CD14-positive monocyte (primary cell): ENCODE measurements around the gene TRPV2. TPM values are rescaled to one million over a fixed set of nuclear protein-coding genes. Genes with fewer than 3 reads are reported as not detected.

Experiments
- DNase-seq, 3 donors: peaks; one replicate each; pipeline ENCODE4 v3.0.0-alpha.2; 2011 to 2022
- H2AFZ ChIP-seq: 2 replicates; pipeline ENCODE4 v1.6.0; 2012; ENCODE audit warnings: mild to moderate bottlenecking, low read depth, low read length, inconsistent platforms; ENCODE audit not compliant: insufficient read depth, poor library complexity, severe bottlenecking
- H3K27ac ChIP-seq, 2 donors: 1 replicate in 1 of 2; 2 replicates in 1 of 2; pipeline ENCODE4 v1.5.1; 2012 to 2013; ENCODE audit warnings: low read length in 2 of 2, control low read depth in 1 of 2, inconsistent platforms in 1 of 2, low read depth in 1 of 2, mild to moderate bottlenecking in 1 of 2
- H3K27me3 ChIP-seq, 2 donors: one replicate each; pipeline versions ENCODE4 v1.6.0 to v1.6.1; 2011 to 2013; ENCODE audit warnings: low read length in 2 of 2; ENCODE audit not compliant: control insufficient read depth in 2 of 2, insufficient read depth in 2 of 2
- H3K36me3 ChIP-seq, 2 donors: replicated peaks in 1 of 2; 1 replicate in 1 of 2; 2 replicates in 1 of 2; pipeline versions ENCODE4 v1.5.1 to v1.6.1; 2012 to 2013; ENCODE audit warnings: low read length in 2 of 2, control low read depth in 1 of 2, inconsistent platforms in 1 of 2, mild to moderate bottlenecking in 1 of 2; ENCODE audit not compliant: insufficient read depth in 2 of 2, control insufficient read depth in 1 of 2
- H3K4me1 ChIP-seq, 2 donors: 1 replicate in 1 of 2; 2 replicates in 1 of 2; pipeline versions ENCODE4 v1.5.1 to v1.6.1; 2012 to 2013; ENCODE audit warnings: low read length in 2 of 2, control low read depth in 1 of 2, inconsistent platforms in 1 of 2, mild to moderate bottlenecking in 1 of 2, moderate library complexity in 1 of 2; ENCODE audit not compliant: insufficient read depth in 2 of 2, control insufficient read depth in 1 of 2
- H3K4me2 ChIP-seq: replicated peaks from 2 replicates; pipeline ENCODE3; 2012; ENCODE audit warnings: low read length, moderate library complexity, mild to moderate bottlenecking; ENCODE audit not compliant: poor library complexity, severe bottlenecking; ENCODE audit errors: extremely low read depth
- H3K4me3 ChIP-seq, 3 experiments: fragments of 200-600 bp in 1 of 3; sonication (generic) in 1 of 3; replicated peaks in 1 of 3; 1 replicate in 2 of 3; 2 replicates in 1 of 3; pipeline ENCODE4 v1.5.1; 2011 to 2013; ENCODE audit warnings: low read length in 3 of 3, mild to moderate bottlenecking in 3 of 3, control low read depth in 2 of 3, low read depth in 2 of 3, inconsistent platforms in 1 of 3, moderate library complexity in 1 of 3
- H3K79me2 ChIP-seq: 2 replicates; pipeline ENCODE4 v1.6.0; 2012; ENCODE audit warnings: mild to moderate bottlenecking, control low read depth, inconsistent platforms, low read length, moderate library complexity; ENCODE audit not compliant: insufficient read depth
- H3K9ac ChIP-seq: 2 replicates; pipeline ENCODE4 v1.6.0; 2017; ENCODE audit warnings: low read length, mild to moderate bottlenecking; ENCODE audit not compliant: insufficient read depth, poor library complexity, severe bottlenecking
- H3K9me3 ChIP-seq, 2 donors: replicated peaks in 1 of 2; 1 replicate in 1 of 2; 2 replicates in 1 of 2; pipeline versions ENCODE4 v1.5.1 to v1.6.1; 2012 to 2013; ENCODE audit warnings: low read length in 2 of 2, control low read depth in 1 of 2; ENCODE audit not compliant: control insufficient read depth in 1 of 2, insufficient read depth in 1 of 2
- H4K20me1 ChIP-seq: 2 replicates; pipeline ENCODE4 v1.6.0; 2012; ENCODE audit warnings: mild to moderate bottlenecking, low read length, control low read depth, moderate library complexity; ENCODE audit not compliant: insufficient read depth
- H3K27ac Mint-ChIP-seq, 7 donors: one replicate each; pipeline ENCODE4 v1.8.0; 2020; ENCODE audit warnings: mild to moderate bottlenecking in 7 of 7, mixed read lengths in 7 of 7, moderate library complexity in 6 of 7, inconsistent platforms in 2 of 7
- H3K27me3 Mint-ChIP-seq, 3 donors: one replicate each; pipeline ENCODE4 v1.8.0; 2021 to 2022; ENCODE audit warnings: low read depth in 3 of 3, mild to moderate bottlenecking in 3 of 3, mixed read lengths in 3 of 3, moderate library complexity in 3 of 3, inconsistent platforms in 1 of 3
- H3K36me3 Mint-ChIP-seq, 2 donors: one replicate each; pipeline ENCODE4 v1.8.0; 2020; ENCODE audit warnings: mixed read lengths in 2 of 2, inconsistent platforms in 1 of 2, mild to moderate bottlenecking in 1 of 2
- H3K4me1 Mint-ChIP-seq: one replicate; pipeline ENCODE4 v1.8.0; 2020; ENCODE audit warnings: mild to moderate bottlenecking, mixed read lengths
- H3K4me3 Mint-ChIP-seq, 2 donors: one replicate each; pipeline ENCODE4 v1.8.0; 2020; ENCODE audit warnings: mild to moderate bottlenecking in 2 of 2, mixed read lengths in 2 of 2, moderate library complexity in 1 of 2
- H3K9me3 Mint-ChIP-seq, 7 donors: one replicate each; pipeline ENCODE4 v1.8.0; 2020 to 2022; ENCODE audit warnings: mixed read lengths in 7 of 7, mild to moderate bottlenecking in 6 of 7, moderate library complexity in 6 of 7, inconsistent platforms in 2 of 7
- CTCF ChIP-seq: fragments of 200-600 bp; IDR thresholded peaks from one replicate; pipeline ENCODE4 v1.8.0; 2022; ENCODE audit warnings: antibody characterized with exemption, mild to moderate bottlenecking
- WGBS: methylation state at CpG from one replicate; pipeline ENCODE4 v1.1.5; 2013; ENCODE audit warnings: missing lambda C conversion rate; ENCODE audit not compliant: insufficient coverage; 5-methylcytosine and 5-hydroxymethylcytosine counted together
- intact Hi-C, 2 donors: fragments of 100-400 bp; cut with micrococcal nuclease; formaldehyde crosslinking; loops; one replicate each; pipeline versions ENCODE4 v1.15.0 to v1.15.1; 2023
- polyA plus RNA-seq, 3 donors: library from polyadenylated mRNA; depleted of rRNA in 1 of 3; unstranded in 2 of 3; stranded (reverse) in 1 of 3; fragments of 300-500 nt in 2 of 3; fragments of >200 nt in 1 of 3; fragmentation: Illumina TruSeq in 2 of 3; gene quantifications; 1 replicate in 2 of 3; 2 replicates in 1 of 3; pipeline ENCODE4 v1.2.3, GENCODE V29; 2012 to 2021

Gene TRPV2
- polyA plus RNA-seq, 3 donors, result 51.4 to 66.3 (median 58.2) TPM

- TF ChIP-seq CTCF, result no peak
- H3K4me3 ChIP-seq, result peak within 1 kb of the TSS; percentile 72 to 85 (median 74)
- under 1% methylated on average over 61 of the region's 67 CpGs for WGBS
- intact Hi-C loops, result loop anchor here (2.0 to 10.0 kb wide), 5 partner anchors 34 to 166 kb away; partner anchors contain the start of genes NCOR1 (in 1 of the 2), PIGL (in 1 of the 2) and TRPV2 (in 1 of the 2)
- H3K9ac ChIP-seq, result peak within 1 kb of the TSS; percentile 71
- peaks cover 31% of the 10 kb centered on the region for H4K20me1 ChIP-seq
- H3K4me1 Mint-ChIP-seq, result peaks cover 25% of the 10 kb centered on the region
- H3K4me1 ChIP-seq, result peaks cover 19 to 26% of the 10 kb centered on the region in 2 donors
- no peaks in the 10 kb centered on the region for H3K9me3 Mint-ChIP-seq
- peaks cover 27% of the 10 kb centered on the region for H3K79me2 ChIP-seq
- H3K27ac ChIP-seq, result peak within 1 kb of the TSS; percentile 80 to 92
- H2AFZ ChIP-seq, result peak within 1 kb of the TSS; percentile 93
- no peaks in the 10 kb centered on the region for H3K27me3 ChIP-seq
- DNase-seq, result peak; percentile 93 to 99 (median 95)
- H3K36me3 ChIP-seq, result peaks cover 17 to 20% of the 10 kb centered on the region in 2 donors
- peak within 1 kb of the TSS; percentile 92 to 96 for H3K4me3 Mint-ChIP-seq
- peaks cover 22% of the 10 kb centered on the region in 2 donors for H3K36me3 Mint-ChIP-seq
- H3K27ac Mint-ChIP-seq, result peak within 1 kb of the TSS; percentile 97 to 100 (median 99)
- peak within 1 kb of the TSS; percentile 86 for H3K4me2 ChIP-seq
- H3K27me3 Mint-ChIP-seq, result peaks cover 0 to 4% (median 3%) of the 10 kb centered on the region in 3 donors
- no peaks in the 10 kb centered on the region for H3K9me3 ChIP-seq
Observed at GRCh38 chr17:16380640-16381495, 34.5 kb upstream of the TRPV2 start, which contains the start of gene UBB. Gene UBB, plus strand, starts transcription at chr17:16381091. Its CDS starts 817 bp downstream, at chr17:16381908.

- H3K4me1 Mint-ChIP-seq, result peaks cover 28% of the 10 kb centered on the region
- Histone ChIP-seq H3K9me3 (no peaks in the 10 kb centered on the region), H4K20me1 (peaks cover 31% of the 10 kb centered on the region), H3K4me3 (peak overlapping the region; percentile 72 to 85 (median 74)), H3K4me1 (peaks cover 21 to 30% of the 10 kb centered on the region in 2 donors), H3K4me2 (peak overlapping the region; percentile 86), H3K27me3 (peaks cover 0 to 2% of the 10 kb centered on the region in 2 donors), H3K9ac (peak overlapping the region; percentile 71), H3K36me3 (peaks cover 17 to 20% of the 10 kb centered on the region in 2 donors), H3K79me2 (peaks cover 27% of the 10 kb centered on the region), H3K27ac (peak overlapping the region; percentile 80 to 92), H2AFZ (peak overlapping the region; percentile 93)
- DNase-seq, result peak in 2 of 3 donors; percentile 15 to 77
- TF ChIP-seq CTCF, result no peak
- peak overlapping the region; percentile 92 to 96 for H3K4me3 Mint-ChIP-seq
- intact Hi-C loops, result loop anchor here (2.0 to 10.0 kb wide), 5 partner anchors 33 to 167 kb away; partner anchors contain the start of genes NCOR1 (in 1 of the 2), PIGL (in 1 of the 2) and TRPV2 (in 1 of the 2)
- 1% methylated on average over 11 of the region's 14 CpGs for WGBS
- H3K27me3 Mint-ChIP-seq, result peaks cover 3 to 10% (median 8%) of the 10 kb centered on the region in 3 donors
- peak overlapping the region; percentile 97 to 100 (median 99) for H3K27ac Mint-ChIP-seq
- peaks cover 22% of the 10 kb centered on the region in 2 donors for H3K36me3 Mint-ChIP-seq
- H3K9me3 Mint-ChIP-seq, result no peaks in the 10 kb centered on the region
Observed at GRCh38 chr17:16381496-16381820, 33.9 kb upstream of the TRPV2 start.
